CD4-positive, alpha-beta T cell treated with Interleukin-12 subunit alpha and Interleukin-12 subunit beta, for 1 hour (primary cell): ENCODE results near the gene RPTOR.

Experiments
- DNase-seq: peaks from one replicate; pipeline ENCODE4 v3.0.0-alpha.2; 2020

RPTOR gene

GRCh38 chr17:80856863-80857755 is 312.5 kb downstream of the RPTOR start:
- no peak for DNase-seq

- no peak for DNase-seq
These were observed 313.1 kb downstream of the RPTOR start for GRCh38 chr17:80857756-80858171.

GRCh38 chr17:80858301-80859001 is 313.8 kb downstream of the RPTOR start:
- DNase-seq: no peak

- no peak for DNase-seq
These were observed 314.6 kb downstream of the RPTOR start for GRCh38 chr17:80859002-80859941.

GRCh38 chr17:80860101-80860671 is 315.5 kb downstream of the RPTOR start:
- no peak for DNase-seq

- no peak for DNase-seq
These were observed 316.2 kb downstream of the RPTOR start for GRCh38 chr17:80860703-80861417.

- no peak for DNase-seq
These were observed 316.8 kb downstream of the RPTOR start for GRCh38 chr17:80861418-80861815.

- DNase-seq: peak; percentile 49
These were observed 317.3 kb downstream of the RPTOR start for GRCh38 chr17:80861892-80862291.

GRCh38 chr17:80862481-80862961 is 317.9 kb downstream of the RPTOR start:
- DNase-seq: no peak

GRCh38 chr17:80862978-80863377 is 318.3 kb downstream of the RPTOR start:
- no peak for DNase-seq

GRCh38 chr17:80863626-80864025 is 319.0 kb downstream of the RPTOR start:
- no peak for DNase-seq

GRCh38 chr17:80864751-80865150 is 320.1 kb downstream of the RPTOR start:
- DNase-seq: no peak

GRCh38 chr17:80866050-80866793 is 321.6 kb downstream of the RPTOR start:
- DNase-seq: peak; percentile 68

- DNase-seq: no peak
These were observed 323.5 kb downstream of the RPTOR start for GRCh38 chr17:80868022-80868609.

GRCh38 chr17:80869481-80870145 is 325.0 kb downstream of the RPTOR start:
- DNase-seq: no peak

- DNase-seq: no peak
These were observed 325.8 kb downstream of the RPTOR start for GRCh38 chr17:80870401-80870800.

GRCh38 chr17:80871341-80871740 is 326.7 kb downstream of the RPTOR start:
- DNase-seq: peak; percentile 27

- DNase-seq: no peak
These were observed 327.4 kb downstream of the RPTOR start for GRCh38 chr17:80872001-80872500.

- no peak for DNase-seq
These were observed 328.1 kb downstream of the RPTOR start for GRCh38 chr17:80872501-80873306.
